Prostate gland (tissue), 2 donors: ENCODE results near the gene FOXC2. TPM values are rescaled to one million over a fixed set of nuclear protein-coding genes. Genes with fewer than 3 reads are reported as not detected.

Experiments
- DNase-seq: peaks from one replicate; pipeline ENCODE4 v3.0.0-alpha.2; 2019; ENCODE audit warnings: low spot score
- H3K27ac ChIP-seq, 2 donors: fragments of 200-600 bp; sonication (generic); 2 replicates each; pipeline ENCODE4 v1.5.1; 2017 to 2019
- H3K27me3 ChIP-seq: fragments of 200-600 bp; sonication (generic); replicated peaks from 2 replicates; pipeline ENCODE4 v1.5.1; 2019; ENCODE audit not compliant: insufficient read depth
- H3K36me3 ChIP-seq, 2 donors: fragments of 200-600 bp; sonication (generic); 1 replicate in 1 of 2; 2 replicates in 1 of 2; pipeline versions ENCODE4 v1.5.1 to v1.8.1; 2017 to 2019
- H3K4me1 ChIP-seq: fragments of 200-600 bp; sonication (generic); replicated peaks from 2 replicates; pipeline ENCODE4 v1.5.1; 2019
- H3K4me3 ChIP-seq, 2 donors: fragments of 200-600 bp; sonication (generic); 2 replicates each; pipeline ENCODE4 v1.5.1; 2017 to 2019
- H3K9me3 ChIP-seq: fragments of 200-600 bp; sonication (generic); 2 replicates; pipeline ENCODE4 v1.5.1; 2017
- POLR2A ChIP-seq: fragments of 450-650 bp; IDR thresholded peaks from one replicate; pipeline ENCODE4 v1.6.1; 2016; ENCODE audit warnings: antibody characterized with exemption, mild to moderate bottlenecking
- POLR2AphosphoS5 ChIP-seq: sonication (generic); formaldehyde crosslinking; IDR thresholded peaks from one replicate; pipeline ENCODE4 v1.6.1; 2017; ENCODE audit warnings: antibody characterized with exemption
- WGBS: methylation state at CpG from one replicate; pipeline ENCODE4 v1.1.5; 2018; 5-methylcytosine and 5-hydroxymethylcytosine counted together
- intact Hi-C: fragments of 100-400 bp; cut with DNase I; formaldehyde crosslinking; loops from one replicate; pipeline ENCODE4 v1.14.2; 2022
- total RNA-seq, 2 donors: library from RNA; depleted of rRNA; stranded (reverse); fragments of >200 nt; gene quantifications; one replicate each; pipeline ENCODE4 v1.1.0, GENCODE V29; 2016
- TF ChIP-seq, protein P1 (sequence below), 4 experiments: fragments of 200-600 bp in 2 of 4; fragments of 450-650 bp in 2 of 4; sonication (generic) in 2 of 4; IDR thresholded peaks; 1 replicate in 3 of 4; 2 replicates in 1 of 4; pipeline ENCODE4 v1.5.1; 2016 to 2019; ENCODE audit warnings: antibody characterized with exemption in 4 of 4, mild to moderate bottlenecking in 2 of 4, moderate library complexity in 2 of 4

Gene FOXC2
- total RNA-seq, 2 donors from 2014 or later, result 0.41 to 6.5 TPM

DNA sequence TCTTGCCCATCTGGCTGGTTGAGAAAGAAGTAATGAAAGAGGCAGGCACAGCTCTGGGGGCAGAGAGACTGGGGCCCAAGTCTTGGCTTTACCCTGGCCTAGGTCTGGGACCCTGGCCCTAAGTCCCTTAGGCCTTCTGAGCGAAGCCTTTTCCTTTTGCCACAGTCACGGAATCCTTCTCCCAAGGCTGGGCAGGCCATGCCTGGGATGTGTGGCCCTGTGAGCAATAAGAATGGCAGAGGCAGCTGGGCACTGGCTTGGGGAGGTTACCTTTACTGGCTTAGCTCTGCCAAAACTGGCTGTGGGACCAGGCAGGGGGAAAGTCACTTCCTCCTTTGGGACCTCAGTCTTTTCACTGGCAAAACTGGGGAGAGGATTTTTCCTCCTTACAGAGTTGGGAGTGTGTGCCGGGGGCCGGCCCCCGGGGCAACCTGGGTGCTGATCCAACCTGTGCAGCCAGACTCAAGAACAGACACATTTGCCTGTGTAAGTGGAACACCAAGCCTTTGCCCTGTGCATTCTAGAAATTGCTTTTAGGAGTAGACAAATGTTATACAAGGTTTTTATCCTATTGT lies 43.4 kb upstream of the FOXC2 start:
- TF ChIP-seq, protein P1, sequence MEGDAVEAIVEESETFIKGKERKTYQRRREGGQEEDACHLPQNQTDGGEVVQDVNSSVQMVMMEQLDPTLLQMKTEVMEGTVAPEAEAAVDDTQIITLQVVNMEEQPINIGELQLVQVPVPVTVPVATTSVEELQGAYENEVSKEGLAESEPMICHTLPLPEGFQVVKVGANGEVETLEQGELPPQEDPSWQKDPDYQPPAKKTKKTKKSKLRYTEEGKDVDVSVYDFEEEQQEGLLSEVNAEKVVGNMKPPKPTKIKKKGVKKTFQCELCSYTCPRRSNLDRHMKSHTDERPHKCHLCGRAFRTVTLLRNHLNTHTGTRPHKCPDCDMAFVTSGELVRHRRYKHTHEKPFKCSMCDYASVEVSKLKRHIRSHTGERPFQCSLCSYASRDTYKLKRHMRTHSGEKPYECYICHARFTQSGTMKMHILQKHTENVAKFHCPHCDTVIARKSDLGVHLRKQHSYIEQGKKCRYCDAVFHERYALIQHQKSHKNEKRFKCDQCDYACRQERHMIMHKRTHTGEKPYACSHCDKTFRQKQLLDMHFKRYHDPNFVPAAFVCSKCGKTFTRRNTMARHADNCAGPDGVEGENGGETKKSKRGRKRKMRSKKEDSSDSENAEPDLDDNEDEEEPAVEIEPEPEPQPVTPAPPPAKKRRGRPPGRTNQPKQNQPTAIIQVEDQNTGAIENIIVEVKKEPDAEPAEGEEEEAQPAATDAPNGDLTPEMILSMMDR (IDR thresholded peaks at IDR 0.05), result no peak
- no peak for TF ChIP-seq POLR2A
- no peak for TF ChIP-seq POLR2AphosphoS5
- Histone ChIP-seq H3K27me3 (peaks cover 6% of the 10 kb centered on the region), H3K4me1 (no peaks in the 10 kb centered on the region), H3K36me3 (no peaks in the 10 kb centered on the region), H3K9me3 (no peaks in the 10 kb centered on the region), H3K4me3 (no peak overlapping the region), H3K27ac (no peak overlapping the region)
- intact Hi-C loops, result no loop called here
- WGBS, result 56% methylated on average over 5 of the region's 5 CpGs
- no peak for DNase-seq

DNA sequence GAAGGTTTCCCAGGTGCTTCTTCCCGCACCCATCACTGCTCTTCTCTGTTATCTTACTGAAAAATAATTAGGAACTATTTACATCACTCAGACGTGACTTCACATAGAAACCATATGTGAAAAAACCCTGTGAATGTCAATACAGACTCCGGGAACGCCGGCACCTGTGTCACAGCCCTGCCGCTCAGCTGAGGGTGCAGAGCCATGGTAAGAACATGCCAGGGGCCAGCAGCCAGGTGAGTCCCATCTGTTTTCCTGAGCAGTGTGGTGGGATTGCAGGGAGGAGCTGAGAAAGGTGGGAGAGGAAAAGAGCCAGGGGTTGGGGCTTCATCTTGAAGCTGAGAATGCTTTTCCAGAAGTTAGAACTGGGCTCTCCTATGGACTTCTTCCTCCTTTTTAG lies 42.6 kb upstream of the FOXC2 start:
- Histone ChIP-seq H3K4me1 (no peaks in the 10 kb centered on the region), H3K27ac (no peak overlapping the region), H3K27me3 (no peaks in the 10 kb centered on the region), H3K36me3 (no peaks in the 10 kb centered on the region), H3K4me3 (no peak overlapping the region), H3K9me3 (no peaks in the 10 kb centered on the region)
- DNase-seq, result no peak
- intact Hi-C loops, result no loop called here
- TF ChIP-seq POLR2A (no peak), POLR2AphosphoS5 (no peak)
- TF ChIP-seq, protein P1 (IDR thresholded peaks at IDR 0.05), result no peak
- WGBS, result 36% methylated on average over 6 of the region's 6 CpGs

DNA sequence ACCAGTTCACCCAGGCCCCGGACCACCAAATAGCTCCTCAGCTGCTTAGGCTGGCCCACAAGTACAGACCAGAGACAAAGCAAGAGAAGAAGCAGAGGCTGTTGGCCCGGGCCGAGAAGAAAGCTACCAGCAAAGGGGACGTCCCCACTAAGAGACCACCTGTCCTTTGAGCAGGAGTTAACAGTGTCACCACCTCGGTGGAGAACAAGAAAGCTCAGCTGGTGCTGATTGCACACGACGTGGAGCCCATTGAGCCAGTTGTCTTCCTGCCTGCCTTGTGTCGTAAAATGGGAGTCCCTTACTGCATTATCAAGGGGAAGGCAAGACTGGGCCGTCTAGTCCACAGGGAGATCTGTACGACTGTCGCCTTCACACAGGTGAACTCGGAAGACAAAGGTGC lies 40.9 kb upstream of the FOXC2 start:
- 58% methylated on average over 12 of the region's 12 CpGs for WGBS
- intact Hi-C loops, result no loop called here

DNA sequence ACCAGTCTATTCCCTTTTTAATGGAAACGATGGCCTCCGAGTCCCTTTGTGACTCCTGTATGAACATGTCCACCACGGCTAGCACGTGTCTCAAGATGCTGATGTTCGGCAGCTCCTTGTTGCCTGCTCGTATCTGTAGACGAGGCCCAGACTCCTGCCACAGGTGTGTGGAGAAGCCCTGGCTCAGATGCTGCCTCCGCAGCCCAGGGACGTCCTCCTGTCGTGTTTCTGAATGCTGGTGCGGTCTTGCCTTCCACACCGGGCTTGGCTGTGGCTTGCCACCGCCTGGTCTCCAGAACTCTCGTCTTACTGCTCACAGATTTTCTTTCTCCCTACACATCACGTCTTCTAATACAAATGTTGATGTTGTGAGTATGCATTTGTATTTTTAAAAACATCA lies 39.3 kb upstream of the FOXC2 start:
- TF ChIP-seq, protein P1 (IDR thresholded peaks at IDR 0.05), result no peak
- Histone ChIP-seq H3K4me3 (no peak overlapping the region), H3K27me3 (no peaks in the 10 kb centered on the region), H3K27ac (no peak overlapping the region), H3K36me3 (no peaks in the 10 kb centered on the region), H3K9me3 (no peaks in the 10 kb centered on the region), H3K4me1 (no peaks in the 10 kb centered on the region)
- DNase-seq, result no peak
- 82% methylated on average over 15 of the region's 15 CpGs for WGBS
- intact Hi-C loops, result no loop called here

More for the DNA sequence above, 40.9 kb upstream of the FOXC2 start:
- H3K9me3 ChIP-seq, result no peaks in the 10 kb centered on the region
- no peaks in the 10 kb centered on the region for H3K27me3 ChIP-seq
- DNase-seq, result no peak
- no peaks in the 10 kb centered on the region for H3K36me3 ChIP-seq
- no peak overlapping the region for H3K27ac ChIP-seq
- no peak for TF ChIP-seq POLR2A
- TF ChIP-seq POLR2AphosphoS5, result no peak
- TF ChIP-seq, protein P1 (IDR thresholded peaks at IDR 0.05), result no peak
- H3K4me3 ChIP-seq, result no peak overlapping the region
- H3K4me1 ChIP-seq, result no peaks in the 10 kb centered on the region

DNA sequence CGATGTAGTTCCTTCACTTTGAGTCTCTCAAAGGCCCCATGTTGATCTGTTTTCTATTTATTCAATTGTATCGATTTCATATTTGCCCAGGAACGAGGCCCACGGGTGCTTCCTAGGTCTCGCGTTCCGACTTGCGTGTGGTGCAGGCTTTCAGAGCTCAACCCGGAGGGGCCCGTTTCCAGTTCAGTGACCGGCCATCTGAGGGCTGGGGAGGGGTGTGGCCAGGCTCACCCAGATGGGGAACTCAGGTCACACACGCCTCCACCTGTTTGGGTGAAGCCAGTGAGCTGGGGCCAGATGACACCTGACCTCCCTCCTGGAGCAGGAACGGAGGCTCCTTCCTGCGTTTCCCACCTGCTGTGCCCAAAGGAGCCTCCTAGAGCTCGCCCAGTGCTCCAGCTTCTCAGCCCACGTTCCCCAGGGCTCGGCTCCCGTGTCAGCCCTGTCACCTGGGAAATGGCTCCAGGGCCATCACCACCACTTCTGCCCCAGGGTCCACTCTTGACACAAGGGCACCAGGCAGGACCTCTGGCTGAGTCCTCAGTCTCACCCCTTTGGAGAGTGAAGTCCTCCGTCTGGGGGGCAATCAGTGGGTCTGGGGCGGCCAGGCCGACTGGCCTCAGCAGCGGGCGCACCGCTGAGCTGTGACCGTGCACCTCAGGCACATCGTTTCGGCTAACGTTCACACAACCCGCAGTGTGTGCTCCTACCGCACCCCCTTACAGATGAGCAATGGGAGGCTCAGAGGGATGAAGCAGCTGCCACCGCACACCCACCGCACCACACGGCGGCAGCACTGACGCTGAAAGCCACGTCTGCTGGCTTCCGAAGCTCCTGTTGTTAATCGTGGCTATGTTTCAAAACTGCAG lies 38.3 kb upstream of the FOXC2 start:
- no peaks in the 10 kb centered on the region for H3K9me3 ChIP-seq
- no peak overlapping the region for H3K4me3 ChIP-seq
- H3K27ac ChIP-seq, result no peak overlapping the region
- WGBS, result 92% methylated on average over 34 of the region's 38 CpGs
- H3K4me1 ChIP-seq, result no peaks in the 10 kb centered on the region
- no peaks in the 10 kb centered on the region for H3K27me3 ChIP-seq
- TF ChIP-seq POLR2A (no peak), POLR2AphosphoS5 (no peak)
- TF ChIP-seq, protein P1 (IDR thresholded peaks at IDR 0.05), result no peak
- intact Hi-C loops, result no loop called here
- H3K36me3 ChIP-seq, result no peaks in the 10 kb centered on the region
- DNase-seq, result no peak
